CD4-positive, alpha-beta T cell (primary cell): ENCODE results near the gene LRP1B. TPM values are rescaled to one million over a fixed set of nuclear protein-coding genes. Genes with fewer than 3 reads are reported as not detected.

Experiments
- ATAC-seq: fragments of 200-7000 bp; cut with Tn5 transposase; one replicate; pipeline ENCODE4 v1.10.0; 2022; ENCODE audit warnings: mild to moderate bottlenecking; ENCODE audit not compliant: poor library complexity
- CTCF ChIA-PET: fragments of 350-600 bp; sonication (Branson Sonifier 250); formaldehyde crosslinking; loops from one replicate; lab custom pipeline; 2021; ENCODE audit warnings: antibody characterized with exemption, inconsistent platforms; lab: Charles Lee
- POLR2A ChIA-PET: fragments of 350-600 bp; sonication (Branson Sonifier 250); formaldehyde crosslinking; loops from one replicate; lab custom pipeline; 2021; ENCODE audit warnings: antibody characterized with exemption, inconsistent platforms; lab: Charles Lee
- DNase-seq, 14 experiments: peaks; one replicate each; pipeline ENCODE4 v3.0.0-alpha.2; 2013 to 2020; ENCODE audit warnings: mixed read lengths in 2 of 14
- H3K27ac ChIP-seq, 2 donors: one replicate each; pipeline versions ENCODE4 v1.5.1 to v1.7.0; 2013; ENCODE audit warnings: low read length in 2 of 2, low read depth in 1 of 2, mild to moderate bottlenecking in 1 of 2
- H3K27me3 ChIP-seq, 2 experiments: 1 replicate in 1 of 2; 2 replicates in 1 of 2; pipeline versions ENCODE4 v1.6.1 to v1.7.0; 2013; ENCODE audit warnings: low read length in 2 of 2, control low read depth in 1 of 2, mild to moderate bottlenecking in 1 of 2, moderate library complexity in 1 of 2; ENCODE audit not compliant: insufficient read depth in 2 of 2, control insufficient read depth in 1 of 2
- H3K36me3 ChIP-seq: one replicate; pipeline ENCODE4 v1.6.1; 2013; ENCODE audit warnings: low read length, control low read depth; ENCODE audit not compliant: insufficient read depth
- H3K4me1 ChIP-seq: one replicate; pipeline ENCODE4 v1.6.1; 2013; ENCODE audit warnings: low read length, control low read depth; ENCODE audit not compliant: insufficient read depth
- H3K4me3 ChIP-seq: one replicate; pipeline ENCODE4 v1.5.1; 2013; ENCODE audit warnings: mild to moderate bottlenecking, low read length, moderate library complexity
- H3K9me3 ChIP-seq, 2 experiments: 1 replicate in 1 of 2; 2 replicates in 1 of 2; pipeline versions ENCODE4 v1.6.1 to v1.7.0; 2013; ENCODE audit warnings: low read length in 2 of 2, mild to moderate bottlenecking in 2 of 2, control low read depth in 1 of 2, moderate library complexity in 1 of 2; ENCODE audit not compliant: control insufficient read depth in 1 of 2, insufficient read depth in 1 of 2
- H3K27ac Mint-ChIP-seq: one replicate; pipeline ENCODE4 v1.8.0; 2020; ENCODE audit warnings: mixed read lengths
- H3K27me3 Mint-ChIP-seq: one replicate; pipeline ENCODE4 v1.8.0; 2021; ENCODE audit warnings: mixed read lengths
- H3K36me3 Mint-ChIP-seq: one replicate; pipeline ENCODE4 v1.8.0; 2021; ENCODE audit warnings: low read depth, mixed read lengths
- H3K4me1 Mint-ChIP-seq: one replicate; pipeline ENCODE4 v1.8.0; 2021; ENCODE audit warnings: low read depth, mixed read lengths
- H3K4me3 Mint-ChIP-seq: one replicate; pipeline ENCODE4 v1.8.0; 2020; ENCODE audit warnings: mild to moderate bottlenecking, mixed read lengths
- H3K9me3 Mint-ChIP-seq: one replicate; pipeline ENCODE4 v1.8.0; 2020; ENCODE audit warnings: mixed read lengths
- CTCF ChIP-seq: fragments of 200-600 bp; IDR thresholded peaks from one replicate; pipeline ENCODE4 v1.8.0; 2022; ENCODE audit warnings: antibody characterized with exemption, mild to moderate bottlenecking
- intact Hi-C, 2 experiments: fragments of 100-400 bp; cut with DNase I in 1 of 2; cut with micrococcal nuclease in 1 of 2; formaldehyde crosslinking; loops; one replicate each; pipeline versions ENCODE4 v1.15.1 to v1.9.0; 2023 to 2025; cut with DNase I, micrococcal nuclease
- total RNA-seq, 174 experiments: library from RNA in 2 of 174; stranded (reverse) in 2 of 174; gene quantifications; one replicate each; pipeline ENCODE4 v1.2.3 and lab custom pipeline; 2021 to 2026

Gene LRP1B
- total RNA-seq, 2 experiments from 2014 or later, result not detected

GRCh38 chr2:141932261-141932660 lies 198.6 kb downstream of the LRP1B start:
- Mint-ChIP-seq H3K4me3 (no peak overlapping the region), H3K27ac (no peak overlapping the region), H3K9me3 (peaks cover 3% of the 10 kb centered on the region), H3K4me1 (no peaks in the 10 kb centered on the region), H3K36me3 (no peaks in the 10 kb centered on the region), H3K27me3 (no peaks in the 10 kb centered on the region)
- TF ChIP-seq CTCF, result no peak
- H3K4me3 ChIP-seq, result no peak overlapping the region
- ChIA-PET POLR2A (no interaction called here), CTCF (no interaction called here)
- no peaks in the 10 kb centered on the region for H3K9me3 ChIP-seq
- H3K27me3 ChIP-seq, result no peaks in the 10 kb centered on the region
- ATAC-seq (no peak), DNase-seq (no peak)
- intact Hi-C loops, result no loop called here
- H3K4me1 ChIP-seq, result no peaks in the 10 kb centered on the region
- no peaks in the 10 kb centered on the region for H3K36me3 ChIP-seq
- no peak overlapping the region for H3K27ac ChIP-seq

- ATAC-seq (no peak), DNase-seq (no peak)
- no peaks in the 10 kb centered on the region for H3K36me3 ChIP-seq
- CTCF ChIA-PET, result no interaction called here
- H3K27ac Mint-ChIP-seq, result no peak overlapping the region
- no peak overlapping the region for H3K4me3 Mint-ChIP-seq
- no peaks in the 10 kb centered on the region for H3K27me3 Mint-ChIP-seq
- H3K4me3 ChIP-seq, result no peak overlapping the region
- no peaks in the 10 kb centered on the region for H3K4me1 ChIP-seq
- POLR2A ChIA-PET, result no interaction called here
- no peaks in the 10 kb centered on the region for H3K36me3 Mint-ChIP-seq
- H3K9me3 ChIP-seq, result no peaks in the 10 kb centered on the region
- no peaks in the 10 kb centered on the region for H3K4me1 Mint-ChIP-seq
- H3K27ac ChIP-seq, result no peak overlapping the region
- no peak for TF ChIP-seq CTCF
- H3K9me3 Mint-ChIP-seq, result peaks cover 3% of the 10 kb centered on the region
- intact Hi-C loops, result no loop called here
- H3K27me3 ChIP-seq, result no peaks in the 10 kb centered on the region
Measured at GRCh38 chr2:141931797-141932196, 199.0 kb downstream of the LRP1B start.

GRCh38 chr2:141930803-141931202 lies 200.0 kb downstream of the LRP1B start:
- peaks cover 8% of the 10 kb centered on the region for H3K9me3 Mint-ChIP-seq
- no peaks in the 10 kb centered on the region for H3K9me3 ChIP-seq
- no peaks in the 10 kb centered on the region for H3K36me3 Mint-ChIP-seq
- TF ChIP-seq CTCF, result no peak
- CTCF ChIA-PET, result no interaction called here
- DNase-seq (no peak), ATAC-seq (no peak)
- H3K4me3 ChIP-seq, result no peak overlapping the region
- no peaks in the 10 kb centered on the region for H3K4me1 Mint-ChIP-seq
- H3K27me3 Mint-ChIP-seq, result no peaks in the 10 kb centered on the region
- no peaks in the 10 kb centered on the region for H3K27me3 ChIP-seq
- no peak overlapping the region for H3K4me3 Mint-ChIP-seq
- H3K27ac Mint-ChIP-seq, result no peak overlapping the region
- H3K27ac ChIP-seq, result no peak overlapping the region
- H3K4me1 ChIP-seq, result no peaks in the 10 kb centered on the region
- intact Hi-C loops, result no loop called here
- H3K36me3 ChIP-seq, result no peaks in the 10 kb centered on the region
- POLR2A ChIA-PET, result no interaction called here
